ENCODE data around the gene TELO2. TPM values are rescaled to one million over a fixed set of nuclear protein-coding genes. Genes with fewer than 3 reads are reported as not detected.
A peak's percentile ranks its signal among the peaks of the same experiment; 100 is the strongest.

The TELO2 gene
- total and polyA plus RNA-seq, 9 donors: 0.27 to 36.8 (median 31.7) TPM

- intact Hi-C loops (cut with DNase I): no loop called here
- Histone ChIP-seq H3K4me3 (no peak overlapping the region), H3K27me3 (no peaks in the 10 kb centered on the region), H3K4me1 (ENCODE audit: insufficient read depth) (peaks cover 11% of the 10 kb centered on the region), H3K27ac (no peak overlapping the region), H3K36me3 (no peaks in the 10 kb centered on the region), H3K9me3 (no peaks in the 10 kb centered on the region)
- no peak for DNase-seq
- TF ChIP-seq CTCF (IDR thresholded peaks at IDR 0.05): no peak
- TF ChIP-seq POLR2A (IDR thresholded peaks at IDR 0.05): no peak
- TF ChIP-seq EP300 (IDR thresholded peaks at IDR 0.05): no peak
- WGBS, 3 donors: 82 to 86% (median 84%) methylated on average over 16 of the region's 16 CpGs
These were observed 53.3 kb downstream of the TELO2 start for GRCh38 chr16:1546430-1546829.

- peak in 1 of 5 donors; percentile 27 for DNase-seq
- WGBS, 3 donors: 35 to 62% (median 61%) methylated on average over 5 of the region's 5 CpGs
- H3K4me1 ChIP-seq (ENCODE audit: insufficient read depth): peaks cover 11% of the 10 kb centered on the region
- H3K27me3 ChIP-seq: no peaks in the 10 kb centered on the region
- intact Hi-C loops (cut with DNase I): no loop called here
- no peak overlapping the region for H3K4me3 ChIP-seq
- TF ChIP-seq EP300 (IDR thresholded peaks at IDR 0.05): no peak
- TF ChIP-seq CTCF (IDR thresholded peaks at IDR 0.05): no peak
- no peak for TF ChIP-seq POLR2A (IDR thresholded peaks at IDR 0.05)
- no peak overlapping the region for H3K27ac ChIP-seq
- H3K36me3 ChIP-seq: no peaks in the 10 kb centered on the region
- H3K9me3 ChIP-seq: no peaks in the 10 kb centered on the region
These were observed 55.1 kb downstream of the TELO2 start for GRCh38 chr16:1548233-1548632.

- 82 to 86% (median 84%) methylated on average over 23 of the region's 23 CpGs for WGBS, 3 donors
- peak overlapping the region in 1 of 2 donors; percentile 36 for H3K27ac ChIP-seq
- no peaks in the 10 kb centered on the region for H3K27me3 ChIP-seq
- intact Hi-C loops (cut with DNase I): no loop called here
- H3K4me3 ChIP-seq: no peak overlapping the region
- H3K4me1 ChIP-seq (ENCODE audit: insufficient read depth): peaks cover 11% of the 10 kb centered on the region
- H3K9me3 ChIP-seq: no peaks in the 10 kb centered on the region
- DNase-seq: no peak
- no peaks in the 10 kb centered on the region for H3K36me3 ChIP-seq
- no peak for TF ChIP-seq POLR2A (IDR thresholded peaks at IDR 0.05)
- no peak for TF ChIP-seq EP300 (IDR thresholded peaks at IDR 0.05)
- TF ChIP-seq CTCF (IDR thresholded peaks at IDR 0.05): no peak
These were observed 55.6 kb downstream of the TELO2 start for GRCh38 chr16:1548727-1549126.

- intact Hi-C loops (cut with DNase I): no loop called here
- WGBS, 3 donors: 49 to 67% (median 53%) methylated on average over 8 of the region's 8 CpGs
- H3K27ac ChIP-seq: peak overlapping the region in 1 of 2 donors; percentile 10
- no peaks in the 10 kb centered on the region for H3K36me3 ChIP-seq
- TF ChIP-seq POLR2A (IDR thresholded peaks at IDR 0.05) (no peak), CTCF (IDR thresholded peaks at IDR 0.05) (no peak), EP300 (IDR thresholded peaks at IDR 0.05) (no peak)
- peaks cover 11% of the 10 kb centered on the region for H3K4me1 ChIP-seq (ENCODE audit: insufficient read depth)
- H3K9me3 ChIP-seq: no peaks in the 10 kb centered on the region
- no peak overlapping the region for H3K4me3 ChIP-seq
- DNase-seq: no peak
- H3K27me3 ChIP-seq: no peaks in the 10 kb centered on the region
These were observed 56.9 kb downstream of the TELO2 start for GRCh38 chr16:1550069-1550468.
